Measurements from ENCODE around the gene C9orf153. TPM values are rescaled to one million over a fixed set of nuclear protein-coding genes. Genes with fewer than 3 reads are reported as not detected.

The C9orf153 gene
- total RNA-seq, 1 donor: 0.45 TPM

DNA sequence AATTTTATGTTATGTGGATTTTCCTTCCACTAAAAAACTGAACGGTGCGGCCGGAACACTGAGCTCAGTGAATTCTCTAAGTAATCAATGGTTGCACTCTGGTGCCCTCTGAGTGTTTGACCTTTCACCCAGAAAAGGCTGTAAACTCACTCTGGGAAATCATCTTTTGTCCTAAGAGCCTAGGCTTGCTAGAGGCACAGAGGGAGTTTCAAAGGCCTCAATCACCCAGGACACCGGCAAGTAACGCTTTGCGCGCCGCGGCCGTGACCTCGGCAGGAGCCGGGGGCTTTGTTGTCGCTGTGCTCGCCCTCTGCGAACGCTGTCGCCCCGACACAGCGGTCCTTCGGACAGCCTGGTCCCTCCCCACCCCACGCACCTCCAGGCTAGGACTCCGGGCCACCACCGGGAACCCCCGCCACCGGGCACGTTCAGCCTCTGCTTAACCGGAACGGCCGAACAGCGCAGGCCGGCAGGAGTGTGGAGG, 22.2 kb upstream of the C9orf153 start:
- TF ChIP-seq, protein P1, sequence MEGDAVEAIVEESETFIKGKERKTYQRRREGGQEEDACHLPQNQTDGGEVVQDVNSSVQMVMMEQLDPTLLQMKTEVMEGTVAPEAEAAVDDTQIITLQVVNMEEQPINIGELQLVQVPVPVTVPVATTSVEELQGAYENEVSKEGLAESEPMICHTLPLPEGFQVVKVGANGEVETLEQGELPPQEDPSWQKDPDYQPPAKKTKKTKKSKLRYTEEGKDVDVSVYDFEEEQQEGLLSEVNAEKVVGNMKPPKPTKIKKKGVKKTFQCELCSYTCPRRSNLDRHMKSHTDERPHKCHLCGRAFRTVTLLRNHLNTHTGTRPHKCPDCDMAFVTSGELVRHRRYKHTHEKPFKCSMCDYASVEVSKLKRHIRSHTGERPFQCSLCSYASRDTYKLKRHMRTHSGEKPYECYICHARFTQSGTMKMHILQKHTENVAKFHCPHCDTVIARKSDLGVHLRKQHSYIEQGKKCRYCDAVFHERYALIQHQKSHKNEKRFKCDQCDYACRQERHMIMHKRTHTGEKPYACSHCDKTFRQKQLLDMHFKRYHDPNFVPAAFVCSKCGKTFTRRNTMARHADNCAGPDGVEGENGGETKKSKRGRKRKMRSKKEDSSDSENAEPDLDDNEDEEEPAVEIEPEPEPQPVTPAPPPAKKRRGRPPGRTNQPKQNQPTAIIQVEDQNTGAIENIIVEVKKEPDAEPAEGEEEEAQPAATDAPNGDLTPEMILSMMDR (IDR thresholded peaks at IDR 0.05; ENCODE audit: insufficient read depth, low read length): no peak
- DNase-seq (ENCODE audit: low read depth): no peak
- peak overlapping the region; percentile 97 for H3K4me3 ChIP-seq (ENCODE audit: low read depth, low read length)

DNA sequence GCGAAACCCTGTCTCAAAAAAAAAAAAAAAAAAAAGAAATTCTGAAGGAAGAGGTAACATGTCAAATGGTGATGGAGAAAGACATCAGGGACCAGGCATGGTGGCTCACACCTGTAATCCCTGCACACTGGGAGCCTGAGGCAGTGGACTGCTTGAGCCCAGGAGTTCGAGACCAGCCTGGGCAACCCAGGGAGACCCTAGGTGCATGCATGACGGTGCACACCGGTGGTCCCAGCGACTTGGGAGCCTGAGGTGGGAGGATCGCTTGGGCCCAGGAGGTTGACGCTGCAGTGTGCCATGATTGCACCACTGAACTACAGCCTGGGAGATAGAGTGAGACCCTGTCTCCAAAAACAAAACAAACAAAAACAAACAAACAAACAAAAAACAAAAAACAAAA, 21.1 kb upstream of the C9orf153 start:
- H3K4me3 ChIP-seq (ENCODE audit: low read depth, low read length): peak overlapping the region; percentile 7
- TF ChIP-seq, protein P1 (IDR thresholded peaks at IDR 0.05; ENCODE audit: insufficient read depth, low read length): no peak
- DNase-seq (ENCODE audit: low read depth): no peak

DNA sequence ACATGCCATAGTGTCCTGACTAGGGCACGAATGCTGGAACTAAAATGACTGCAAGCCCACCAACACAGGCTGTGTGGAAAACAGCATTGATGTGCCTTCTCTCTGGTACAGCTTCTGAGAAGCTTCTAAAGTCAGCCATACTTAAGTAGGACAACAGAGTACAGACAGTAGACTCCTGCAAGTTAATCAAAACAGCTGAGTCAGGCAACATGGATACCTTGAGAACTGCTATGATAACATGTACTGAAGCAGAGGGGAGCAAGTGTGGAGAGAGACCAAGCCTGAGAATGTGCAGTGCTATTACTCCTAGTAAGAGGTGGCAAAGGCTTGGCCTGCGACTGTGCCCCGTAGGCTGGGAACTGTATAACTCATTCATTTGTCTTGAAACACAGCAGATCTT, 20.4 kb upstream of the C9orf153 start:
- no peak for DNase-seq (ENCODE audit: low read depth)
- H3K4me3 ChIP-seq (ENCODE audit: low read depth, low read length): no peak overlapping the region
- TF ChIP-seq, protein P1 (IDR thresholded peaks at IDR 0.05; ENCODE audit: insufficient read depth, low read length): no peak

DNA sequence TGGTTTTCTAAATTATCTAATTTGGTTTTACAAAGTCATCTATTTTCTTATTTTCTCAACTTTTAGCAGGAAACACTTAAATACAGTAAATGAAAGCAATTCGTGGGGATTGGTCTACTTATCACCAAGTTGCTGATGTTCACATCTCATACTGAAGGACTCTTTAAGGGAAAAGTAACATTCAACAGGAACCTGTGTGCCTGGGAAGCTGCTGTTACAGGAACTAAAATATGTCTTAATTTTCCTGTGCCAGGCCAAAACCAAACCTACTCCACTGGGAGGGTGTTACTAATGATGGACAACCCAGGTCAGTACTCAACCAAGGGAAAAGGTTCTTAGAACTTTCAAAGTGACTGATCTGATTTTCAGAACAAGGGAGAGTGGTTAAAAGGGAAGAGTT, 17.6 kb upstream of the C9orf153 start:
- H3K4me3 ChIP-seq (ENCODE audit: low read depth, low read length): no peak overlapping the region
- DNase-seq (ENCODE audit: low read depth): no peak
- TF ChIP-seq, protein P1 (IDR thresholded peaks at IDR 0.05; ENCODE audit: insufficient read depth, low read length): no peak

DNA sequence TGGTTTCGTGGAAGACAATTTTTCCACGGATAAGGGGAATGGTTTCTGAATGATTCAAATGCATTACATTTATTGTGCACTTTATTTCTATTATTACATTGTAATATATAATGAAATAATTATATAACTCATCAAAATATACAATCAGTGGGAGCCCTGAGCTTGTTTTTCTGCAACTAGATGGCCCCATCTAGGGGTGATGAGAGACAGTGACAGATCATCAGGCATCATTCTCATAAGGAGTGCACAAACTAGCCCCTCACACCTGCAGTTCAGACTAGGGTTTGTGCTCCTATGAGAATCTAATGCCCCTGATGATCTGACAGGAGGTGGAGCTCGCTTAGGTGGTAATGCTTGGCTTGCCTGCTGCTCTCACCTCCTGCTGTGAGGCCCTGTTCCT, 16.5 kb upstream of the C9orf153 start:
- DNase-seq (ENCODE audit: low read depth): no peak
- TF ChIP-seq, protein P1 (IDR thresholded peaks at IDR 0.05; ENCODE audit: insufficient read depth, low read length): peak; percentile 16
- H3K4me3 ChIP-seq (ENCODE audit: low read depth, low read length): no peak overlapping the region

DNA sequence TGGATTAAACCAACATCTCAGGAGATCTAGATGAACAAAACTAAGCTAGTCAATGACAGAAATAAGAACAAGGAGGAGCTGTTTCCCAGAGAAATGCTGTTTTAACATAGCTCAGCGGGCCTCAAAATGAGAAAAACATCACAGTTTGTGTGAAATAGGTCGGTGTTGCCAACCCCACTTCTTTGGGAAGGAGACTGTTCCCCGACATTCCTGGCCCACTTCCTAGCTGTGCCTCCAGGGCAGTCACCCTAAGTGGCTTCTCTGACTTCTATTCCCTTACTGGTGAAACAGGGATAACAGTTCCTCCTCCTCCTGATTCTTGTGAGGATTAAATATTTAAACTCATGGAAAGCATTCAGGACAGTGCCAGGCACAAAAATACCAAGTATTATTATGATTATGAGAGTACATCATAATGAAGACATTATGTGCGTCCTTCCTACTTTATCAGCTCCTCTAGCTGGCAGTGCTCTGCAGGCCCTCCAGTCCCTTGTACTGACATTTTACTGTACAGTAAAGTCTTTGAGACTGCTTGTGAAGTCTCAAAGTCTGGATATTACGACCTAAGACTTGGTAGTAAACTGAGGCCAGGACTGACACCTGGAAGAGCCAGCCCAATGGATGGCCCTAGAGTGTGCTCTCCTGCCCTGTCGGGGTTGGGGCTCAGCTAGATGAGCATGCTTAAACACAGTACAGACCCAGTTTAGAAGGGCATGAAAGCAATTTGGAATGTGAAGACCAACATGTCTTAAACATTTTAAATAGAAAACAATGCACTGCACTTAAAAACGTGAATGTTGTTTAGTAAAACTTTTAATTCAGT, 15.6 kb upstream of the C9orf153 start:
- TF ChIP-seq, protein P1 (IDR thresholded peaks at IDR 0.05; ENCODE audit: insufficient read depth, low read length): no peak
- no peak overlapping the region for H3K4me3 ChIP-seq (ENCODE audit: low read depth, low read length)
- no peak for DNase-seq (ENCODE audit: low read depth)
